Stimulated activated CD8-positive, alpha-beta memory T cell treated with anti-CD3 and anti-CD28 coated beads, Interleukin-15, amount 100 ng/mL, for 48 hours (primary cell): ENCODE results near the gene MAML2.
"Not testable (repeated sequence)": the region's sequence is repeated elsewhere in the genome, so short reads cannot be mapped to it uniquely, and the experiment has no call there.

Experiments used
- DNase-seq, 2 donors: peaks; one replicate each; pipeline ENCODE4 v3.0.0-alpha.2; 2020; ENCODE audit warnings: low read depth in 2 of 2

MAML2 gene

DNA sequence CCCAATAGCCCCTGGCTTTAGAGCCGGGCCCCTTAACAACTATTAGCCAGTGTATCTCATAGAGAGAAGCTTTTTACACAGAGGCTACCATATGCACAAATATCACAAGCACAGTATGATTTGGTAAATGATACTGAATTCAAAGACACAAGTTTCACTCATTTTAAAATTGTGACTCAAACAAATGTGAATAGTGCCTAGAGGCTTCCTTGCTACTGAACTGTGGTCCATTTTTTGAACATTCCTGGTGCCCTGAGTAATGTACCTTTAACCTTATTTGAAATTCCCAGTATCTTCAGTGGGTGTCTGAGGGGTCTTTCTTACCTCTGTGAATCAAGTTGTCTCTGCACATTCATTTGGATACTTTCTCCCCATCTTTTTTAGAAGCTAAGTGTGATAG lies 156.2 kb downstream of the MAML2 start:
- no peak for DNase-seq

DNA sequence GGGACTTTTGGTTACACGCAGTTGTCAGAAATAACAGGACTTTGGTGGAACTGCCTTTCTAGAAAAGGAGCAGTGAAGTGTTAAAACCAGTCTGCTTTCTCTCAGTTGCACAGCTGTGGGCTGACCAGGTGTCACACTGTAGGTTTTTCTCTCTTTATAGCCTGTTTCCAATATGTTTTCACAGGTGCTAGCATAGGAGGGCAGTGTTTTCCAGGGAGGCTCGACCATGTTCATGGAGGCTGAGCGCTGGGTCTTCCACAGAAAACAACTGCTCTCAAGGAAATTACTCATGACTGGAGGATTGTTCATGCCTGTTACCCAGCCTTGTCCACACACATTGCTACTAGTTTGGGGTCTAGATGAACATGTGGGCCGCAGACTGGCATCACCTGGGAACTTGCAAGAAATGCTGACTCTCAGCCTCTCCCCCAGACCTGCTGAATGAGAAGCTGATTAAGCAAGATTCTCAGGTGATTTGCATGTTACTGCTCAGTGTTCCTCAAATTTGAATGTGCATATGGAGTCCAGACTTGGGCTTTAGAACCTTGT lies 157.7 kb downstream of the MAML2 start:
- no peak for DNase-seq

DNA sequence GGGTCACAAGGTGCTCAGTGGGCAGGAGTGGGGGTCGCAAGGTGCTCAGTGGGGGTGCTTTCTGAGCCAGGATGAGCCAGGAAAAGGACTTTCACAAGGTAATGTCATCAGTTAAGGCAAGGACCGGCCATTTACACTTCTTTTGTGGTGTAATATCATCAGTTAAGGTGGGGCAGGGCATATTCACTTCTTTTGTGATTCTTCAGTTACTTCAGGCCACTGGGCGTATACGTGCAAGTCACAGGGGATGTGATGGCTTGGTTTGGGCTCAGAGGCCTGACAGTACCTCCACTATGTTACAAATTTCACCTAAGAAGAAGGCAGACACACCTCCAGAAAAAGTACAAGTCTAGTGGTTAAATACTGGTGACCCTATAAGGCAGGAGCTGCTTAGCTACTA lies 162.1 kb downstream of the MAML2 start:
- not testable (repeated sequence) for DNase-seq

DNA sequence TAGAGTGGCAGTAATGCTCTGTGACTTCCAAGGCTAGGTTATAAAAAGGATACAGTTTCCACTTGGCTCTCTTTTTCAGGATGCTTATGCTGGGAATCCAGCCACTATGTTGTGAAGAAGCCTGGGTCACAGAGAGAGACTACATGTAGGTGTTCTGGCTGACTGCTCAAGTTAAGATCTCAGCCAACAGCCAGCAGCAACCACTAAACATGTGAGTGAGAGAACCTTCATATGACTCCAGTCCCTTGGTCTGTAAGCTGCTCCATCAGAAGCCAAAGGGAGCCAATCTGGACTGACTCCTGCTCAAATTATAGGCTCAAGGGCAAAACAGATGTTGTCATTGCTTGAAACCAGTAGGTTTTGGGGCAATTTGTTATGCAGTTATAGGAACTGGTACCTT lies 162.7 kb downstream of the MAML2 start:
- DNase-seq: no peak

DNA sequence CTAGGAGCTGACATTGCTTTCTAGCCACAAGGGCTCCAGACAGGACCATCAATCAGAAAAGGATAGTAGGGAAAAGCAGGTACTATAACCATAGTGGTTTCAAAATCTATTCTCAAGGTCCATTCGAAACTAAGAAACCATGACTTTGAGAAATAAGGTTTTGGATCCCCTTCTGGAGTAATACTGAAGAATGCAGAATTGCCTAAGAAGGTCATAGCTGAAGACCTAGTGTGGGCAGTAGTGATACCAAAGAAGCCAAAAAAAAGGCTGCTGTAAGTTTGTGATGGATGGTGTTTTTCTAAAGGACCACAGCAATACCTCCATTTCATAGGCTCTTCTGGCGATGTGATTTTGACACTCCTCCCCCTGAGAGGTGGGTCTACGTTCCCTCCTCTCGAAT lies 163.1 kb downstream of the MAML2 start:
- DNase-seq: no peak

DNA sequence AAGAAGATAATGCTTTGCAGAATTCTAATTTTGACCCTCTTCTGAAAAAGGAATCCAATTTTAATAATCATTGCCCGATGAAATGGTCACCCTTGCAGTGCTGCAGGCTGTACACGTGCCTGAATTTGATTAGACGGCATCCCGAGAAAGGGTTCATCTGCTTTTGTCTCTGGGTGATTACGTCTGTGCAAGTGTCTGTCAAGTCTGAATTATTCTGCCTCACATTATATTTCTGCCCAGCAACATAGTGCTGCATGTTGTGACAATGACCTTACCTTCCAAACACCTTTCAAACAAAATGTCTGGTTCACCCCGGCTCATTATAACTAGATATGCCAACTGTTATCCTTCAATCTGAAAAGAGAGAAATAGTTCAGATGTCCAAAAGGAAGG lies 164.1 kb downstream of the MAML2 start:
- no peak for DNase-seq

DNA sequence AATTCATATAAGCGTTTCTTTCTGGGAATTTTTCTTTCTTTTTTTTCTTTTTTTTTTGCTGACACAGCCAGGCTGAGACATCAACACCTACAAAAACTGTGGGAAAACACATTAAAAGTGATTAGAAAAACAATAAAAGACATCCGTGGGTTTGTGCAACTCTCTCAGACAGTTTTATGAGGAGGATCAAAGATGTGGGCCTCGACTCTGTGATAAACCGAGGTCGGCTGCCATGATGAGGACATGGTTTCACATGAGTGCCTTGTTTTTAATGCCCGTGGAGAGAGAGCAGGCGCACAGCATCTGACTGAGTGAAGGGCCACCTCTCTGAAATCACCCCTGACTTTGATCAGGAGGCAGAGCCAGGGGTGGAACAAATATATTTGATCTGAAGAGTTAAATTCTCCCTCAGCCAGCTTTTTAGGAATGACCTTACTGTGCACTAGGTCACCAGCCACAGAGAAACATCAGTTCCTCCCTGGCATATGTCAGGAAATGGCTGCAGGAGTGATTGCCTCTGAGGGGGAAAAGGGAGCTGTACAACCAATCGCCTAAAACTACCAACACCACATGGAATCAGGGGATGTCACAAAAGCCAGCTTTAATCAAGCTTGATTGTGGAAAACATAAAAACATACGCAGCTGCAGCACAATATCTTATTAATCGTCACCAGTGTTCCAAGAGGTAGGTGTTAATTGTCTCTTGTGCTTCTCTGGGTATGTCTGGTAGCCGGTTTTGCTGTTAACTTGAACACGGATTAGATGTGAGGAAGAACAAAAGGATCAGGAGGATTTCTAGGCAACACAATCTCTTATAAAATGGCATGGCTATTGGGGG lies 164.7 kb downstream of the MAML2 start:
- no peak for DNase-seq

DNA sequence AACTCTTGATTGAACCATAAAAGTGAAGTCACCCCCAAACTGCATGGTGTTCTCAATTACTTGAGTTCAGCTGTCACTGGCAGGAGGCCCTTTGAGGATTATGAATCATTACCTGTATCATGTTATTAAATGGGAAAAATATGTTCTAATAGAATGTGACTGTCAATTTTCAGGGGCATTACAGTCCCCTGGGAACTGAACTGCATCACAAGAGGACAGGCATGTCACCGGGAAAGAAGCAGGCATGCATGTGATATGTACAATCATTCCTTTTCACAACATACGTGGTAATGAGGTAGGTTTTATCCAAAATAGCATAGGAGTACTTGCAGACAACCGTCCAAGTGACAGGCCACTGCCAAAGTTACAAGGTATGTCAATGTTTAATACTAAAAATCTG lies 165.8 kb downstream of the MAML2 start:
- DNase-seq: no peak

DNA sequence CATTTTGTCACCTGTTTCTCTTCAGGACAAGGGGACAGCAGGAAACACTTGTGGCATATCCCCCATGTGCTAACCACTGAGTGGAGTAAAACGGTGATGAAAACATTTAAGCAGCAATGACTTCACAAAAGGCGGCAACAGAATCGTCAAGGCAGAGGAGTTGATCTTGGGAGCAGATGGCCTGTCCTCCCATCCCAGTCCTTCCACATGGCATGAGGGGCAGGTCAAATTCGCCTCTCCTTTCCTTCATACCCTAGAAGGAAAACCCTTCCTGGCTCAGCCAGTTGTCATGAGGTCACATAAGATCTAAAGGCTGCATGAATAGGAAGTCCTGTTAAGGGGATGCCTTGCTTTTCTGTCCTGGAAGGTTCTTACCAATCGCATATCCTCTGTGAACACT lies 169.1 kb downstream of the MAML2 start:
- no peak for DNase-seq

DNA sequence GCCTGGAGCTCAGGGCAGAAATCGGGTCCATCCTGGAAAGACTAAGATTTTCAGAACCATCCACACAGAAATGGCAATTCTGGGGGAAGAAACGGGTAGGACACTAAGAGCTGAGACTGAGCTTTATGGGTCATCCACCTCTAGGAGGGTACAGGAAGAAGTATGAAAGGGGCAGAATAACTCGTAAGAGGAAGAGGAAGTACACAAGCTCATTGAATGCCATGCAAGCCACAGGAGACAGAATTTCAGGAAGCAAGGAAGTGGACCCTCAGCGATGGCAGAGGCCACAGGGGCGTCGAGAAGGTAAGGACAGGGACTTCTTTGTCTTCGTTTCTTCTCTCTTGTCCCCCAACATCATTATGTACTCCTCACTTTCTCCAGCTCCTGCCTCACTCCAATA lies 169.6 kb downstream of the MAML2 start:
- DNase-seq: no peak

DNA sequence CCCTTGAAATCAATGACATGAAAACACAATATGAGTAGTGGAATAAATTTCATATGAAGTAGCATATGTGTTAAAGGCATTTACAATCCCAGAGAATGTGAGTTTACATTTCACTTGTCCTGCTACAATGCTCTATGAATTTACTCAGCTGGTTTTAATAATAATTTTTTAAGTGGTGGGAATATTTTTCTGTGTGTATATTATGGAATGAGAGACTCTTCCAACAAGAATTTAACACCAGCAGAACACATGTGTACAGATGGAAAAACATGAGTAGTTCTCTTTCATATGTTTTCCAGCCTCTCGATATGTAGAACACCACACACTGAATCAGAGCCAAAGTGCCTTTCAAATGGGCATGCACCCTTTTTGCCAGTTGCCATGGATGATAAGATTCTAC lies 170.4 kb downstream of the MAML2 start:
- no peak for DNase-seq

DNA sequence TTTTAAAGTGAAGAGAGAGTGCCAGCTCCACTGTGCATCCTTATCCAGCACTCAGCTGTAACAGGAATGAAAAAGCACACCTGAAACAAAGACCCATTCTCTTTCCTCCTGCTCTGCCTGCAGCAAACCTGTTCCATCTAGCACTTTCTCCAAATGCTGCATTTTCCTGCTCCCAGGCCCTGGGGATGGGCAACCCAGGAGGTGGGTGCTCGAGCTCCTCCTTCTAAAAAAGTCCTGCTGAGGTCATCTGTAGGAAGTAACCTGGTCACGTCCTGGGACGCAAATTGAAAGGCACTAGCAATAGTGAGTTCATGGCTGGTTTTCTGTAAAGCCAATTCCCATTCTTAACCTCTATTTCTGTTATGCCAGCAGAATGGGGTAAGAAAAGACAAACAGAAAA lies 173.7 kb downstream of the MAML2 start:
- no peak for DNase-seq

DNA sequence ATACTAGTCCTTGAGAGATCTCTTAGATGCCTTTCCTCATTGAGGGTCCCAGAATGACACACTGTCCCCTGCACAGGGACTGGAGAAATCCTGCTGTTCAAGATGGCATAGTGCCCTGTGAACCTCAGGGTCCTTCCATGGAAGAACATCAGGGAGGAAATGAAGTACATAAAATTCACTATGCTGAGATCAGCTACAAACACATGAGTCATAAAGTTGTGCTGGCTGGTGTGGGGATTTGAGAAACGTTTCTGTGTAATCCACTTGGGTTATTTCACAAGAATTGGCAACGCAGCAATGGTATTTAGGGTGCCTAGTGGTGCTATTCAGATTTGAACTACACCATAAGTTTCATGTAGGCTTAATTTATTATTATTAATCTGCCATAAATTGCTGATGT lies 174.4 kb downstream of the MAML2 start:
- no peak for DNase-seq

DNA sequence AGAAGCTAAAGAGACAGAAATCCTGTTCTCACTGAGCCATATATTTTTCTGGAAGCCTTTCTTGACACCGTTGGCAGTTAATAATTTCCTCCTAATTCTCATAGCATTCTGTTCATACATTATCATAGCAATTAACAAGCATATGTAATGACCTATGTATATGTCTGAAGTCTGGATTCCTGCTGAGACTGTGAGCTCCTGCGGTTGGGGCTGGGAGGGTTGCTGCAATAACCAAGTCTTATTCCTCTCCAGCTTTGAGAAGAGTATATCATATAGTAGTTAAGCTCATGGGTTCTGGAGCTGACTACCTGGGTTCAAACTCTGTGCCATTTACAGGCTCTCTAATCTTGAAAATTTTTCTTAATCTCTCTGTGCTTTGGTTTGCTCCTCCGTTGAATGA lies 175.2 kb downstream of the MAML2 start:
- DNase-seq: no peak

DNA sequence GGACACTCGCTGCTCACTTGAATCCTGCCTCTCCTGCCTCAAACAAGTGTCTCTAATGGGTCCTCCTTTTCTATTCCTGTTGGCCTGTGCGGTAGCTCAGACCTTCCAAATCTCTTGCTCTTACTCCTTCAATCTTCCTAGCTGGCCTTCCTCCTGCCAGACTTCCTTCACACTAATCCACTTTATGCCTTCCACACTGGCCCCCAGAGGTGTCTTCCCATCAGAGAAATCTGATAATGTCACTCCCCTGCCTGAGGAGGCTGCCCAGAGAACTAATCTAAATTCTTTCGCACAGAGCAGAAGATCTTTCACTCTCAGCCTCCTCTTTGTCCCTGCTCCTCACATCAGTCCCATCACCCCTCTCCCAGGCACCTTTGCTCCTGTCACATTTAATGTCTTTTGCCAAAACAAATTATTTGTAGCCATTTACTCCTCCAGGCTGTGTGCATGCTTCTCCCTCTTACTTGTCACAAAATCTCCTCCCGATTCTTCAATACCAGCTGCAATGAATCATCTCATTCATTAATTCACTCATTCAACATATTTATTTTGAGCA lies 175.7 kb downstream of the MAML2 start:
- no peak for DNase-seq

DNA sequence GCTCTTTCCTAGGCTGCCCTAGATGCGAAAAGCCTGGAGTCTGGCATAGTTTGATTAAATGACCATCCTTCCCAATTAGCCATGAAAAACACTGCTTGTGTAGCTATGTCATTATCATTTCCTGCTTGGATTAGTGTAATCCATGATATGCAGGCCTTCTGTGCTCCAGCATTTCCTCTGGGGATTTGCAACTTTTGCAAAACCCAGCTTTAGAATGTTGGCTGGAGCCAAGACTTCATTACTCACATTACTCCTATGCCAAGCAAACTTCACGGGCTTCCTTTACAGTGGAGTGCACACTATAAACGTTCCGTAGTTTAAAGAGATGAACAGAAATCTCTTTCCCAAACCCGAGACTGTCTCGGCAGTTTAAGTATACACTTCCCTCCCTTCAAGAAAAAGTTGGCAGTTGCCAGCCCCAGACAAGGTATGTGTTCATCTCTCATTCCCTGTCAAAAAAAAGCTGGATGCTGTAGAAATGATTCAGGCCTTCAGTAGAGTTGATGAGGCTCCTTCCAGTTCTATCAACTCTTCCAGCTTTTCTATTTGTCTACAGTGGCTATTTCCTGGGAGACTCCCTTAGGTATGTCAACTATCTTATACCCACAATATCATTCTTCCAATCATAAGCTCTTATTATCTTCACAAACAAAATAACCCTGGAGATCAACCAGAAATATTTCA lies 180.0 kb downstream of the MAML2 start:
- no peak for DNase-seq

DNA sequence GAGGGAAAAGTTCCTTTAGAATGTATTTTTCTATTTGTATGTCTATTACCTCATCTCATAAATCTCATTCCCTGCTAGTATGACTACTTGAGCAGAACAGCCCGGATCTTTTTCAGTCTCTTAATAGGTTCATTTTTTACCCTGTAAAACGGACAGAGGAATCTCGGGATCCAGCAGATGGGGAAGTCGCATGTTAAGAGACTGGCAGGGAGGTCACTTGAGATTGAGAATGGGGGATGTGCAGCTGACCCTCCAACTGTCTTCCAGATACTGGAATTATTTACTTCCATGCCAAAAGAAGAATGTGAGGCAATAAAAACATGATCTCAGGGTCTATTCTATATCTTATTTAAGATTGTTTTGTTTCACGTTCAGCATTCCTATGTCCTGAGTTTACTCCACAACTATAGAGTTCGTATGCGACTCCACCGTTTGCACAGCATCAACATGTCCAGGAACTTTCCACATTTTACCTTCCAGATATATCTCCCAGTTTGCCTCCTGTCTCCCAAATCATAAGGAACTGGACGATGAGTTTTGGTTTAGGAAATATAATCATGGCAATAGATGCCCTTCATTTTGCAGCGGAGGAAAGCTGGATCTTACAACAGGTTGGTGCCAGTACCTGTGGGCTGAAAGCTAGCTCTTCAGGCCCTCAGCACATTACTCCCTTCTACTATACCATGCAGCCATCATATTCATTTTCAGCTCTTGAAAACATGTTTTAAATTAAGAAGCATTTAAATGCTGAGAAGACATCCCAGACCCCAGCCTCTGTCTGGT lies 181.5 kb downstream of the MAML2 start:
- no peak for DNase-seq

DNA sequence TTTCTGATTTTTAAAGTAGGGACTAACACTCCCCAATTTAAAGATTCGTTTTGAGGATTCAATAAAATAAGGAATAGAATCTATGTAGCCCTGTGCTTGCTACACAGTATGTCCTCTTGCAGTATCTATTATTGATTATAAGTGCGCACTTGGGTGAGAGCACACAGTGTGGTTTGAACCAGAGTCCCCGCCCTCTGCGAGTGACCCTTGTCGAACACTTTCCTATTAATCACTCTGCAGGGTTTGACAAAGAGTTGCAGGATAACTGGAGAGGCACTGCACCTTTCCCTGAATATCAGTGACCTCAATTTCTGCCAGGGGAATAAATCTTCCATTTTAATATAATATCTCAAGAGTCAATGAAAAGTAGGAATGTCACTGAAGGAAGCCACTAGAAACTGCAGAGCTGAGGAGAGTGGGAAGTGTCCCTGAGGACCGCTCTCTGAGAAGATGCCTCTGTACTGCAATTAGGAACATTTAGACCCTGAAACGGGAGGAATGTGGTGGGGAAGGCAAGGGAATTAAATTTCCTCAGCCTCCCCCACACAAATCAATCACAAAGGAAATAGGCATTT lies 182.2 kb downstream of the MAML2 start:
- no peak for DNase-seq

DNA sequence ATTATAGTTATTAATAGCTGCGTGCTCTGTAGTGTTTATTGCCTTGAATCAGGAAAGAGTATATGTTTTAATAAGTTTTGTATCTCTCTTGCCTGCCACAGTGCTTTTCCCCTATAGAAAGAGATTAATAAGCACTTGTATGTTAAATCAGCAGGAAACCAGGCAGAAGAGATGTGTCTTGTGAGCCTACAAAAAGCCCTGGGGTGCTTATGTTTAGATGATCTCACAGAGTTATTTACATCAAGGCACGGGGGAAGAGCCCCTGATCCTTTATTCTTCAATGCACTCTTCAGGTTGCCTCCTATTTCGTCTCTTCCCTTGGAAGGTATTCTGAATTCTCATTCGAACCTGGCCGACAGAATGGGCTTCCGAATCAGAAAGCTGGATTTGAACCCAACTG lies 183.0 kb downstream of the MAML2 start:
- DNase-seq: no peak

DNA sequence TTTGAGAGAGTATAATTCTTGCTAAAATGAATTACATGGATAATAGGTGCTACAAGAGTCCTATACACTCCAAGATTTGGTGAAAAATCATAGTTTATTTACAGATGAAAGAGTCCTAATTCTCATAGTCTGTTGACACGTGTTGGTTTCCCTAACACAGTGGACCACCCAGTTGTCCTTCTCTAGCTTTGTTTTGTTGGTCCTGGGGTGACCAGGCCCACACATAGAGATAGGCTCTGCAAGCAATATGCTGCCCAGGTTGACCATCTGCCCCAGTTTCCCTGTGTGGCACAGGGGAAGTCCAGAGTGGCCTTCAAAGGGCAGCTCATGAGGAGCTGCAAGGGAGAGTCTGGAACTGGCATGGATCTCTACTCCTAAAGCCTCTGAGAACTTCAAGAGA lies 184.9 kb downstream of the MAML2 start:
- DNase-seq: no peak

DNA sequence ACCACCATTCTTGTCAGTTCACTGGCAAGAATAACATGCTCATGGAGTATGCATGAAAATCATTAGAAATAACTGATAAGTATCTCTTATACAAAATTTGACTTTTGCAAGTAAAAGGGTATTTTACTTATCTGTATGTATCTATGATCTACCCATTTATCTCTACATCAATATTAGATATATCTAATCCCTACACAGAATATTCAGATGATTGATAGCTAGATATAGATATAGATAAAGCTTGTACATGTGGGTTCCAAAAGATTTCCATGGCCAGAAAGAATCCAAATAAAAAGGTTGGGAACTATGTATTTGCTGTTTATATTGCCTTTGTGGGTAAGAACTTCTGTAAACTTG lies 185.5 kb downstream of the MAML2 start:
- no peak for DNase-seq

DNA sequence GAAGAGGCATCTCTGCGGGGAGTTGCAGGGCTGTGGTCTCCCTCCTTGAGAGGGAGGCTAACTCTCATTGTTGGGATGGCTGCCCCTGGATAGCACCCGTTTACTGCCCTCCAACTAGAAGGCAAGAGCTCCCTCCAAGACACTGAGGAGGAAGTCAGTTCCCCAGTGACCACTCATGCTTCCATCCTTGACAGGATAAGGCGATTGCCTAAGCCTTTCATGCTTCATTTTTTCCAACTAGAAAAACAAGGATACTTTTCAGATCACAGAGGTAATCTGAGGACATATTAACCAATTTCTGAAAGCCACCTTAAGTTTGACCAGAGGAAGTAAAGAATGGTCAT lies 186.6 kb downstream of the MAML2 start:
- no peak for DNase-seq
